Peyer's patch (tissue), 4 donors: Measurements from ENCODE around the gene PGM5. TPM values are rescaled to one million over a fixed set of nuclear protein-coding genes. Genes with fewer than 3 reads are reported as not detected.

Experiments
- DNase-seq, 3 donors: peaks; one replicate each; pipeline ENCODE4 v3.0.0-alpha.2; 2017 to 2019
- H3K27ac ChIP-seq, 4 donors: fragments of 200-600 bp; sonication (generic); one replicate each; pipeline ENCODE4 v1.5.1; 2016 to 2019
- H3K27me3 ChIP-seq, 2 donors: fragments of 200-600 bp; sonication (generic); one replicate each; pipeline ENCODE4 v1.5.1; 2019
- H3K36me3 ChIP-seq, 3 donors: fragments of 200-600 bp; sonication (generic); one replicate each; pipeline ENCODE4 v1.5.1; 2016 to 2019
- H3K4me1 ChIP-seq, 4 donors: fragments of 200-600 bp; sonication (generic); one replicate each; pipeline ENCODE4 v1.5.1; 2016 to 2019
- H3K4me3 ChIP-seq, 4 donors: fragments of 200-600 bp; sonication (generic); 1 replicate in 3 of 4; 2 replicates in 1 of 4; pipeline ENCODE4 v1.5.1; 2016 to 2019; ENCODE audit warnings: mild to moderate bottlenecking in 1 of 4
- H3K9me3 ChIP-seq, 4 donors: fragments of 200-600 bp; sonication (generic); one replicate each; pipeline ENCODE4 v1.5.1; 2016 to 2019; ENCODE audit warnings: mild to moderate bottlenecking in 1 of 4
- POLR2A ChIP-seq, 2 donors: fragments of 450-650 bp; IDR thresholded peaks; one replicate each; pipeline ENCODE4 v1.5.1; 2017; ENCODE audit warnings: antibody characterized with exemption in 2 of 2, mild to moderate bottlenecking in 2 of 2, moderate library complexity in 2 of 2
- total RNA-seq, 4 donors: library from RNA; depleted of rRNA; stranded (reverse); fragments of >200 nt; gene quantifications; one replicate each; pipeline ENCODE4 v1.1.0, GENCODE V29; 2016
- TF ChIP-seq, protein P1 (sequence below), 6 experiments: fragments of 450-650 bp in 4 of 6; fragments of 200-600 bp in 2 of 6; sonication (generic) in 1 of 6; IDR thresholded peaks; one replicate each; pipeline ENCODE4 v1.5.1; 2017 to 2019; ENCODE audit warnings: antibody characterized with exemption in 6 of 6, mild to moderate bottlenecking in 3 of 6, moderate library complexity in 1 of 6

Gene PGM5
- total RNA-seq, 4 donors from 2014 or later, result 7.5 to 30.5 (median 23.6) TPM

DNA sequence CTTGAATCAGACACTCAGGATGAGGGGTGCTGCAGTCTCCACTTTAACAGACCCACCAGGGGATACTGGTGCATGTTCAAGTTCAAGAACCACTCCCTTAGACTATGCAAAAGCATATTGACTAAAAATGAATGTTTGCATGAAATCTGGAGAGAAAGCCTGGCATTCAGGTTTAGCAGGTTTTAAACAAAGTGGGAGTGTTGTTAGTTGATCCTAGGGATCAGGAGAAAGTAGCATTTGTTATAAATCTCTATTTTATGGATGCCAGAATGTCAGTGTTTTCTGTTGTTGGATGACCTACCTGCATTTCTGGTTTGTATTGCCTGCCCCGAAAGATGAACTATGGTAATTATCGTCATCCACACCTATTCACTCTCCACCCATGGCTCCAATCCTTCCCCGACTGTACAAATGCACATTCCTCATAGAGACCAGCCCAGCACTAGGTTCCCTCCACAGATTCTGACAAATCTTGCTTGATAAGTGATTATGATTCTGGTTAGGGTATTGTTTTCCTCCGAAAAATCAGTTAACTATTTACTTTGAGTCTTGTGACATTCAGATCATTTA, 167.0 kb downstream of the PGM5 start:
- no peak for DNase-seq
- Histone ChIP-seq H3K4me3 (no peak overlapping the region), H3K27ac (no peak overlapping the region), H3K36me3 (no peaks in the 10 kb centered on the region), H3K27me3 (no peaks in the 10 kb centered on the region), H3K9me3 (no peaks in the 10 kb centered on the region), H3K4me1 (no peaks in the 10 kb centered on the region)
- no peak for TF ChIP-seq POLR2A (IDR thresholded peaks at IDR 0.05)
- TF ChIP-seq, protein P1, sequence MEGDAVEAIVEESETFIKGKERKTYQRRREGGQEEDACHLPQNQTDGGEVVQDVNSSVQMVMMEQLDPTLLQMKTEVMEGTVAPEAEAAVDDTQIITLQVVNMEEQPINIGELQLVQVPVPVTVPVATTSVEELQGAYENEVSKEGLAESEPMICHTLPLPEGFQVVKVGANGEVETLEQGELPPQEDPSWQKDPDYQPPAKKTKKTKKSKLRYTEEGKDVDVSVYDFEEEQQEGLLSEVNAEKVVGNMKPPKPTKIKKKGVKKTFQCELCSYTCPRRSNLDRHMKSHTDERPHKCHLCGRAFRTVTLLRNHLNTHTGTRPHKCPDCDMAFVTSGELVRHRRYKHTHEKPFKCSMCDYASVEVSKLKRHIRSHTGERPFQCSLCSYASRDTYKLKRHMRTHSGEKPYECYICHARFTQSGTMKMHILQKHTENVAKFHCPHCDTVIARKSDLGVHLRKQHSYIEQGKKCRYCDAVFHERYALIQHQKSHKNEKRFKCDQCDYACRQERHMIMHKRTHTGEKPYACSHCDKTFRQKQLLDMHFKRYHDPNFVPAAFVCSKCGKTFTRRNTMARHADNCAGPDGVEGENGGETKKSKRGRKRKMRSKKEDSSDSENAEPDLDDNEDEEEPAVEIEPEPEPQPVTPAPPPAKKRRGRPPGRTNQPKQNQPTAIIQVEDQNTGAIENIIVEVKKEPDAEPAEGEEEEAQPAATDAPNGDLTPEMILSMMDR (IDR thresholded peaks at IDR 0.05), result no peak

DNA sequence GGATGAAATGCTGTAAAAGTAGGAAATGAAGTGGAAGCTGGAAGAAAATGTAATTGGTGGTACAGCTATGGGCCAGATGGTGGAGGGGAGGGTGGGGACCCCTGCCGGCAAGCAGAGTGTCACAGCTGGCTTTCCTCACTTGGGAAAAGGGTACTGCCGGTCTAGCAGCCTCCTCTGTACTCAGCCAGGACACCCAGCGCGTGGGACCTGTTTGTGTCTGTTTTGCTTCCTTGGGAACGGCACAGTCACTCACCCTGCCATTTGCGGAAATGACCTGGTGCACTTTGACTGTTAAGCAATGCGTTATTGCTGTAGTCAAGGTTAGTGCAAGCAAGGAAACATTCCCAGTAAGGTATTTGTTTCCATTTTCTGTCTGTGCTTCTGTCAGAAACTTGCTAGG, 174.2 kb downstream of the PGM5 start:
- TF ChIP-seq, protein P1 (IDR thresholded peaks at IDR 0.05), result peak in 2 of 6 experiments; percentile 27 to 35
- TF ChIP-seq POLR2A (IDR thresholded peaks at IDR 0.05), result peak in 1 of 2 donors; percentile 41
- Histone ChIP-seq H3K27ac (peak overlapping the region in 2 of 4 donors; percentile 57 to 73), H3K36me3 (no peaks in the 10 kb centered on the region), H3K4me1 (peaks cover 0 to 21% (median 4%) of the 10 kb centered on the region in 4 donors), H3K27me3 (no peaks in the 10 kb centered on the region), H3K9me3 (no peaks in the 10 kb centered on the region), H3K4me3 (no peak overlapping the region)
- DNase-seq, result peak in 2 of 3 donors; percentile 86 to 89

DNA sequence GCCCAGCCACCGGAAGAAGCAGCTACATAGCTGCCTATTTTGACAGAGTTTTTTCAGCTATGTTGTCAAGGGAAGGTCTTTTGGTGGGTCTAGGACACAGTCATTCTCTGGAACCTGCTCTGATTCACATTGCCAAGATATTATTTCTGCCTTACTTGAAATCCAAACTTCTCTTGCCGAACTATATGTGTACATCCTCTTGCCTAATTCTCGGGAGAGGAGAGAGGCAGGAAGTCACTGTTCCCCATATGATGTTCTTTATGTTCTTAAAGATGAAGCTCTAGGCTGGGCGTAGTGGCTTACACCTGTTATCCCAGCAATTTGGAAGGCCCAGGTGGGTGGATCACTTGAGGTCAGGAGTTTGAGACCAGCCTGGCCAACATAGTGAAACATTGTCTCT, 175.7 kb downstream of the PGM5 start:
- TF ChIP-seq, protein P1 (IDR thresholded peaks at IDR 0.05), result no peak
- TF ChIP-seq POLR2A (IDR thresholded peaks at IDR 0.05), result no peak
- no peak overlapping the region for H3K4me3 ChIP-seq
- H3K9me3 ChIP-seq, result no peaks in the 10 kb centered on the region
- no peaks in the 10 kb centered on the region for H3K36me3 ChIP-seq
- peaks cover 0 to 25% (median 4%) of the 10 kb centered on the region in 4 donors for H3K4me1 ChIP-seq
- no peaks in the 10 kb centered on the region for H3K27me3 ChIP-seq
- peak overlapping the region in 2 of 4 donors; percentile 38 to 73 for H3K27ac ChIP-seq
- DNase-seq, result no peak

DNA sequence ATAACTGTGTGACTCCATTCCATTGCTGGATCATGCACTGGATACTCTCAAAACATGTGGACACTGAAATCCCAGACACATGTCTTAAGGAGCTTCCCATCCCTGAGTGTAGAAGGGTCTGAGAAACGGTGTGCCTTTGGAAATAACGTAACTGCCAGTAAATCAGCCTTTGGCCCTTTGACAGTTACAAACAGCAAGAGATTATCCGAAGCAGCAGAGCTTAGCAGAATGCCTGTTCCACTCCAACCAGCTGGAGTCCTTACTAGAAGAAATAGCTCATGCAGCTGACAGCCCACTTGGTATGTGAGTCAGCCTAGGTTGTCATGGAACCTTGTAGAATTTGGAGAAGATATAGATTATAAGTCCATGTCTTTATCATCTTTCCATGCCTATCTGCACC, 177.3 kb downstream of the PGM5 start:
- no peaks in the 10 kb centered on the region for H3K27me3 ChIP-seq
- no peak overlapping the region for H3K4me3 ChIP-seq
- TF ChIP-seq, protein P1 (IDR thresholded peaks at IDR 0.05), result no peak
- TF ChIP-seq POLR2A (IDR thresholded peaks at IDR 0.05), result no peak
- H3K4me1 ChIP-seq, result peaks cover 0 to 27% (median 4%) of the 10 kb centered on the region in 4 donors
- H3K36me3 ChIP-seq, result no peaks in the 10 kb centered on the region
- no peaks in the 10 kb centered on the region for H3K9me3 ChIP-seq
- peak overlapping the region in 1 of 4 donors; percentile 73 for H3K27ac ChIP-seq
- DNase-seq, result no peak

DNA sequence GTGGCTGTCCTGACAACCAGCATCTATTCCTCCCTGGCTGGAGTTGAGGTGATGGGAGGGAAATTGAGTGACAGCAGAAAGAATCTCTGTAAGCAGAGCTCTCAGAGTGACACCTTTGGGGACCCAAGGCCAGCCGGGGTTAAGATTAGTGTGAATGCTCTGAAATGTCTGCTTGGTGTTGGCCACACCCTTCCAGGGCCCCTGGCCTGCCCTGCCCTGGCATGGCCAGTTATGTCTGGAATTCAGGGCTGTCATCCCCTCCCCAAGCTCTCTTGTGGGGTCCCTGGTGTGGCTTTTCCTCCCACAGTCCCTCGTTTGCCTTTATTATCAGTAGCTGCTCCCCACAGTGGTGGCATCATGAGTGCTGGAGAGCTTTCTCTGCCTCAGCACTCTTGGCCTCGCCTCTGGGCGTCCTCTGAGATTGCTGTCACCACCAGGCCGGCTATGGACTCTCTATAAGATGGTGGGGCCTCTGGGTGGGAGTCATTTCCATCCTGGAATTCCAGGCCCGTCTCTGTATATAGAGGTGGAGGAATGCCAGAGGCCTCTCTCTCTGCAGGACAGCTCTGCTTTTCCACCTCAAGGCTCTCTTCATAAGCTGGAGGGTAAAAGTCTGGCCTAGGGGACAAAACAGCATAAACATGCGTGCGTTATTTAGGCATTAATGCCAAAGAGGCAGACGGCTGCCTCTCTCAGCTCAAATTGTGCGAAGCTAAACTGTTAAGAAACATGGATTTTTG, 180.6 kb downstream of the PGM5 start:
- no peak overlapping the region for H3K4me3 ChIP-seq
- no peak for TF ChIP-seq POLR2A (IDR thresholded peaks at IDR 0.05)
- TF ChIP-seq, protein P1 (IDR thresholded peaks at IDR 0.05), result no peak
- no peaks in the 10 kb centered on the region for H3K36me3 ChIP-seq
- peaks cover 0 to 21% (median 1%) of the 10 kb centered on the region in 4 donors for H3K4me1 ChIP-seq
- H3K27ac ChIP-seq, result peak overlapping the region in 2 of 4 donors; percentile 36 to 73
- H3K9me3 ChIP-seq, result no peaks in the 10 kb centered on the region
- no peaks in the 10 kb centered on the region for H3K27me3 ChIP-seq
- DNase-seq, result no peak
